ENCODE results near the gene ATG7. TPM values are rescaled to one million over a fixed set of nuclear protein-coding genes. Genes with fewer than 3 reads are reported as not detected.

The ATG7 gene
- total and polyA plus RNA-seq, 9 donors: 10.2 to 54.5 (median 37.4) TPM

DNA sequence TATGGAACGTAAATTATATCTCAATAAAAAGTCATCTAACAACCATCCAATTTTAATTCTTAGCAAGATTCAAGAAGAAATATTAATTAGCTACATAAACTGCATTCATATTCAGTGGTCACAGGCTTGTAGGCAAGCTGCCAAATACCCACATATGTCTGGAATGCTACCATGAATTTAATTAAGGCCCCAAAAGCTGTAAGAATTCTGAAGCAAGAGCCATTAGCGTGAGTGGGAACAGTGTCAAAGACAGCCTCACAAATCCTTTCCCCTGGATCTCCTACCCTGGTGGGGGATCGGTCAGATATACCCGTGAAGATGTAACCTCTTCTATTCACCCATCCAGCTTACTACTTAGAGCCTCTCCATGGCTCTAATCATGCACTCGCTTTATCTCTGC is 40.0 kb downstream of the ATG7 start:
- Histone ChIP-seq H3K27ac (no peak overlapping the region), H3K4me1 (ENCODE audit: insufficient read depth) (peaks cover 4% of the 10 kb centered on the region), H3K27me3 (no peaks in the 10 kb centered on the region), H3K4me3 (no peak overlapping the region), H3K36me3 (no peaks in the 10 kb centered on the region), H3K9me3 (no peaks in the 10 kb centered on the region)
- DNase-seq: no peak
- TF ChIP-seq, protein P1, sequence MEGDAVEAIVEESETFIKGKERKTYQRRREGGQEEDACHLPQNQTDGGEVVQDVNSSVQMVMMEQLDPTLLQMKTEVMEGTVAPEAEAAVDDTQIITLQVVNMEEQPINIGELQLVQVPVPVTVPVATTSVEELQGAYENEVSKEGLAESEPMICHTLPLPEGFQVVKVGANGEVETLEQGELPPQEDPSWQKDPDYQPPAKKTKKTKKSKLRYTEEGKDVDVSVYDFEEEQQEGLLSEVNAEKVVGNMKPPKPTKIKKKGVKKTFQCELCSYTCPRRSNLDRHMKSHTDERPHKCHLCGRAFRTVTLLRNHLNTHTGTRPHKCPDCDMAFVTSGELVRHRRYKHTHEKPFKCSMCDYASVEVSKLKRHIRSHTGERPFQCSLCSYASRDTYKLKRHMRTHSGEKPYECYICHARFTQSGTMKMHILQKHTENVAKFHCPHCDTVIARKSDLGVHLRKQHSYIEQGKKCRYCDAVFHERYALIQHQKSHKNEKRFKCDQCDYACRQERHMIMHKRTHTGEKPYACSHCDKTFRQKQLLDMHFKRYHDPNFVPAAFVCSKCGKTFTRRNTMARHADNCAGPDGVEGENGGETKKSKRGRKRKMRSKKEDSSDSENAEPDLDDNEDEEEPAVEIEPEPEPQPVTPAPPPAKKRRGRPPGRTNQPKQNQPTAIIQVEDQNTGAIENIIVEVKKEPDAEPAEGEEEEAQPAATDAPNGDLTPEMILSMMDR (IDR thresholded peaks at IDR 0.05): no peak
- intact Hi-C loops (cut with DNase I): no loop called here
- 92 to 94% (median 92%) methylated on average over 5 of the region's 5 CpGs for WGBS, 3 donors

DNA sequence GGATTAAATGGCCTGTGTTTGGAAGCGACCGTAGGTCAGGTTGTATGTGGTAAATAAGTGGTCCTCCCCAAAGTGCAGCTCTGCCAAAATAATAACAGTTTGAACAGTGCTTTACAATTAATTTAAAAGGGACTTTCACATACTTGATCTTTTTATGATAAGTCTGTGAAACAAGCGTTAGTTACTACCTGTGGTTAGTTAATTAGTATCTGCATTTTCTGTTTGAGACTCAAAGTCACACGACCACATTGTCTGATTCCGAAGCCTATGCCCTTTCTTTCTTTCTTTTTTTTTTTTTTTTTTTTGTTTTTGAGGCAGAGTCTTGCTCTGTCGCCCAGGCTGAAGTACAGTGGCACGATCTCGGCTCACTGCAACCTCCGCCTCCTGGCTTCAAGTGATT is 45.1 kb downstream of the ATG7 start:
- no peaks in the 10 kb centered on the region for H3K4me1 ChIP-seq (ENCODE audit: insufficient read depth)
- intact Hi-C loops (cut with DNase I): no loop called here
- H3K4me3 ChIP-seq: no peak overlapping the region
- H3K27ac ChIP-seq: no peak overlapping the region
- H3K36me3 ChIP-seq: no peaks in the 10 kb centered on the region
- no peaks in the 10 kb centered on the region for H3K9me3 ChIP-seq
- no peak for DNase-seq
- 73 to 85% (median 81%) methylated on average over 9 of the region's 9 CpGs for WGBS, 3 donors
- no peaks in the 10 kb centered on the region for H3K27me3 ChIP-seq
- TF ChIP-seq, protein P1 (IDR thresholded peaks at IDR 0.05): no peak
- TF ChIP-seq POLR2A (IDR thresholded peaks at IDR 0.05) (no peak), EP300 (IDR thresholded peaks at IDR 0.05) (no peak)

DNA sequence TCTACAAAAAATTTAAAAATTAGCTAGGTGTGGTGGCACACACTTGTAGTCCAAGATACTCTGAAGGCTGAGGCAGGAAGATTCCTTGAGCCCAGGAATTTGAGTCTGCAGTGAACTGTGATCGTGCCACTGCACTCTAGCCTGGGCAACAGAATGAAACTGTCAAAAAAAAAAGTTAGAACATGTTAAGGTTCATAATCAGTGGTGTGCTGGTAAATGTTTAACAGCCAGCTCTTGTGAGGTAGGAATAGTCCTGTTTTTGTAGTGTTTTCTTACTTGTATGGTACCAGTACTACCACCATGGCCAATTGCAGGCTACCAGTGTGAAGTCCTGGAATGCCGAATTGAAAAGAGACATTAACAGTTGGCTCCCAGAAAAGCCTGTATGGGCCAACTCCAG is 50.7 kb downstream of the ATG7 start:
- WGBS, 3 donors: 87 to 98% (median 93%) methylated on average over 2 of the region's 2 CpGs
- H3K36me3 ChIP-seq: no peaks in the 10 kb centered on the region

DNA sequence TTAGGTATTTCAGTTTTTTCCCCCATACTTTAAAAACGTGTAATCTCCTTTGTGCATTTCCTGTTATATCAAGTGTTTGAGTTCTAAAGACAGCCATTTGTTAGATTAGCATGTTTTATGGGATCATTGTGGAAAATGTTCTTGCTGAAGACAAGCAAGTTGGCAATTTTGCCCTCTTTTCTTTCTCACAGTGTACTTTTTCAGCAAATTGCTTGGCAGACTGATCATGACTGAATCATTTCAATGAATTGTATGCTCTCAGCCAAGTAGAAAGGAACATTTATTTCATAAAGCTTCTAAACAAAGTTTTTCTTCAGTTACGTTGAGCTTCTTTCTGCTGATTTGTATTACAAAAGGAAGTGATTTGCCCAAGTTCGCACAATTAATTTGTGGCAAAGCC is 51.6 kb downstream of the ATG7 start:
- no peak overlapping the region for H3K4me3 ChIP-seq
- intact Hi-C loops (cut with DNase I): loop anchor here in 1 of 4 donors (10.0 kb wide), 1 partner anchor 259 kb away; no protein-coding TSS in a partner anchor
- H3K36me3 ChIP-seq: no peaks in the 10 kb centered on the region
- no peaks in the 10 kb centered on the region for H3K4me1 ChIP-seq (ENCODE audit: insufficient read depth)
- DNase-seq: no peak
- WGBS, 3 donors: 25 to 58% (median 46%) methylated on average over 3 of the region's 3 CpGs
- H3K27ac ChIP-seq: no peak overlapping the region
- no peaks in the 10 kb centered on the region for H3K9me3 ChIP-seq
- no peaks in the 10 kb centered on the region for H3K27me3 ChIP-seq
- TF ChIP-seq POLR2A (IDR thresholded peaks at IDR 0.05) (no peak), EP300 (IDR thresholded peaks at IDR 0.05) (no peak)
- TF ChIP-seq, protein P1 (IDR thresholded peaks at IDR 0.05): no peak

More for the DNA sequence above, 50.7 kb downstream of the ATG7 start:
- Histone ChIP-seq H3K4me1 (ENCODE audit: insufficient read depth) (no peaks in the 10 kb centered on the region), H3K9me3 (no peaks in the 10 kb centered on the region), H3K27me3 (no peaks in the 10 kb centered on the region), H3K4me3 (no peak overlapping the region), H3K27ac (no peak overlapping the region)
- intact Hi-C loops (cut with DNase I): loop anchor here in 1 of 4 donors (10.0 kb wide), 1 partner anchor 258 kb away; no protein-coding TSS in a partner anchor
- no peak for DNase-seq
- TF ChIP-seq, protein P1 (IDR thresholded peaks at IDR 0.05): no peak
- TF ChIP-seq EP300 (IDR thresholded peaks at IDR 0.05) (no peak), POLR2A (IDR thresholded peaks at IDR 0.05) (no peak)
